Aortic smooth muscle cell (primary cell): ENCODE measurements around the gene EGLN3. TPM values are rescaled to one million over a fixed set of nuclear protein-coding genes. Genes with fewer than 3 reads are reported as not detected.

Experiments
- total RNA-seq: library from RNA; depleted of rRNA; stranded (reverse); fragments of >200 nt; gene quantifications from 2 replicates; pipeline ENCODE4 v1.2.3, GENCODE V29; 2014

EGLN3 gene
- 0.06 and 0.13 TPM in 2 replicates for total RNA-seq

DNA sequence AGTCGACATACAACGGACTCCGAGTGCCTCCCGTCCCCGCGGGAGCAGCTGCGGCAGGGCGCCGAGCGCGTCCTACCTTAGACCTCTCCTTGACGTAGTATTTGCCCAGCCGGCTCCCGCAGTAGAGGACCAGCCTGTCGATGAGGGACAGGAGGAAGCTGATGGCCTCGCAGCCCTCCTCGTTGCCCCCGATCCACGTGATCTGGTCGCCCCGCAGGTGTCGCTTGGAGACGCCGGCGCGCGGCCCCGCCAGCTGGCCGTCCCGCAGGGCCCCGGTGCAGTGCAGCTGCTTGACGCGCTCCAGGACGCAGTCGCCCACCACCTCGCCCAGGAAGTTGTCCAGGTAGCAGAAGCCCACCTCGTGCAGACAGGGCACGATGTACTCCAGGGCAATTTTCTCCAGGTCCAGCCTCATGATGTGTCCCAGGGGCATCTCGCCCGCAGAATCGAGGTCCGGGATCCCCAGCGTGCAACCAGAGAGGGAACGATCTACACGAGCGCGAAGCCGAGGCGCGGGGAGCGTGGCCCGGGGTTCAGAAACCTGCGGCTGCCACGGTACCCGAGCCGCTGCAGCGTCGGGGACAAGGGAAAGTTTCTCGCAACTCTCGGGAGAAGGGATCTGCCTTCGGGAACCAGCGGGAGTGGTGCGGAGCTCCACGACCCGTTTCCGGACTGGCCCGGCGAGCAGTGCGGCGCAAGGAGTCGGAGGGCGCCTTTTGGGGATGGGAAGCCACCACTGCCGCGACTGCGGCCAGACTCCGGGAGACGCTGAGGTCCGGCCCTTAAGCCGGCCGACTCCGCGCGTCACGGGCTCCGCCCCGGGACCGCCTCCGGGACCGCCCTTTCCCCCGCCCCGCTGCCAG is at the start of gene EGLN3:
Gene EGLN3 (minus strand): TSS at position 755 of the 863 bp plus-strand sequence. CDS start 322 bp downstream, at position 433.

